Inferior parietal cortex (tissue), 1 donor: ENCODE results near the gene LRRK1.
"Not testable (repeated sequence)": the region's sequence is repeated elsewhere in the genome, so short reads cannot be mapped to it uniquely, and the experiment has no call there.

ENCODE experiments used
- DNase-seq: peaks from one replicate; pipeline ENCODE4 v3.0.0-alpha.2; 2016; ENCODE audit errors: extremely low spot score

LRRK1 gene

GRCh38 chr15:101092156-101092866, 173.2 kb downstream of the LRRK1 start:
- DNase-seq = no peak

GRCh38 chr15:101092867-101093202, 173.7 kb downstream of the LRRK1 start:
- DNase-seq = no peak

GRCh38 chr15:101093958-101094357, 174.8 kb downstream of the LRRK1 start:
- DNase-seq = no peak

- not testable (repeated sequence) for DNase-seq
Measured at GRCh38 chr15:101095796-101096406, 176.7 kb downstream of the LRRK1 start.

GRCh38 chr15:101097111-101097510, 178.0 kb downstream of the LRRK1 start:
- no peak for DNase-seq

- no peak for DNase-seq
Measured at GRCh38 chr15:101099183-101099582, 180.0 kb downstream of the LRRK1 start.

GRCh38 chr15:101100118-101100517, 181.0 kb downstream of the LRRK1 start:
- no peak for DNase-seq

GRCh38 chr15:101100593-101101442, 181.7 kb downstream of the LRRK1 start:
- DNase-seq = no peak

GRCh38 chr15:101101676-101102075, 182.5 kb downstream of the LRRK1 start:
- no peak for DNase-seq

GRCh38 chr15:101102746-101103145, 183.6 kb downstream of the LRRK1 start:
- no peak for DNase-seq

- no peak for DNase-seq
Measured at GRCh38 chr15:101103598-101103997, 184.4 kb downstream of the LRRK1 start.

- no peak for DNase-seq
Measured at GRCh38 chr15:101104141-101104540, 185.0 kb downstream of the LRRK1 start.

- DNase-seq = no peak
Measured at GRCh38 chr15:101105059-101105891, 186.1 kb downstream of the LRRK1 start.

- DNase-seq = no peak
Measured at GRCh38 chr15:101107101-101107500, 187.9 kb downstream of the LRRK1 start.

GRCh38 chr15:101107625-101108460, 188.7 kb downstream of the LRRK1 start:
- no peak for DNase-seq

- DNase-seq = no peak
Measured at GRCh38 chr15:101108461-101108775, 189.3 kb downstream of the LRRK1 start.

- no peak for DNase-seq
Measured at GRCh38 chr15:101108791-101109190, 189.6 kb downstream of the LRRK1 start.

- no peak for DNase-seq
Measured at GRCh38 chr15:101110681-101111569, 191.8 kb downstream of the LRRK1 start.

GRCh38 chr15:101111570-101112262, 192.6 kb downstream of the LRRK1 start:
- DNase-seq = no peak
